GM21390 (cell line): ENCODE data around the gene RNASE9.
"Not testable (repeated sequence)": the region's sequence is repeated elsewhere in the genome, so short reads cannot be mapped to it uniquely, and the experiment has no call there.

Source experiments
- ATAC-seq: cut with Tn5 transposase; IDR thresholded peaks from one replicate; pipeline ENCODE4 v1.9.1; 2021; ENCODE audit not compliant: unreplicated experiment

Gene RNASE9

DNA sequence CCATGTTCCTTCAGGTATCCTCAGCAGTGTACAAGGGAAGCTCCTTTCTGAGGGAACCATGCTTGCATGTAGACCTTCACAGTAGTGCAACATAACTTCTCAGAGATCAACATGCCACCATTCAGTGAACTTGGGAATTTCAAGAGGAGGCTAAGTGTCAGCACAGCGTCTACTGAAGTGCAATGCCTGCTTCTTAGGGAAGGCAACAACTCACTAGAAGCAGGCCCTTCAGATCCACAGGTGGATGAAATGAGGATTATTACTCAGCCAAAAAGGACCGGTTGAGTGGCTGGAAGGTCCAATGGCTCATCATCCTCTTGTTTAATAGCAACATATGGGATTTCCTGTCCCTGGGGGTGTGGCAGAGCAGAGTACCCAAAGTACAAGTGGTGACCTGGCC lies 36.8 kb downstream of the RNASE9 start:
- no peak for ATAC-seq

DNA sequence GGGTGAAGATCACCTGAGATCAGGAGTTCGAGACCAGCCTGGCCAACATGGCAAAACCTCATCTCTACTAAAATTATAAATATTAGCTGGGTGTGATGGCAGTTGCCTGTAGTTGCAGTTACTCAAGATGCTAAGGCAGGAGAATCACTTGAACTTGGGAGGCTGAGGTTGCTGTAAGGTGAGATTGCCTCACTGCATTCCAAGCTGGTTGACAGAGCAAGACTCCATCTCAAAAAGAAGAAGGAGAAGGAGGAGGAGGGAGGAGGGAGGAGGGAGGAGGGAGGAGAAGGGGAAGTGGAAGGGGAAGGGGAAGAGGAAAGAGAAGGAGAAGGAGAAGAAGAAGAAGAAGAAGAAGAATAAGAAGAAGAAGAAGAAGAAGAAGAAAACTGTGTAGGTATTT lies 38.5 kb downstream of the RNASE9 start:
- ATAC-seq: no peak

DNA sequence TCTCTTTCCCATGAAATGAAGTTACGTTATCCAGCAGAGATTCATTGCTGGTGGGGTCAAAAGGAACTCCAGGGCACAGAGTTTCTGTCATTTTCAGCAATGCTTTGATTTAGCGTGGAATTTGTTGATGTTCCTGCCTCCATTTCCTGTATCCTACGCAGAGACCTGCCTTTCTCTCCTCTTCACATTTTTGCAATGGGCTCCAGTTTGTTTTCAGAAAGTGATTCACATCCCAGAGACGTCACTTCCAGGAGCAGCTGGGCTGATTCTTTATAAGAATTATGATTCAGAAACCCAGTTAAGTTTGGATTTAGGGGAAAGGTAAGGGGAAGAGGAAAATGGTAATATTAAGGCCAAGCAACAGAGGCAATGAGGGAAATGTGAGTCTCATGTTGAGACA lies 43.9 kb downstream of the RNASE9 start:
- no peak for ATAC-seq

DNA sequence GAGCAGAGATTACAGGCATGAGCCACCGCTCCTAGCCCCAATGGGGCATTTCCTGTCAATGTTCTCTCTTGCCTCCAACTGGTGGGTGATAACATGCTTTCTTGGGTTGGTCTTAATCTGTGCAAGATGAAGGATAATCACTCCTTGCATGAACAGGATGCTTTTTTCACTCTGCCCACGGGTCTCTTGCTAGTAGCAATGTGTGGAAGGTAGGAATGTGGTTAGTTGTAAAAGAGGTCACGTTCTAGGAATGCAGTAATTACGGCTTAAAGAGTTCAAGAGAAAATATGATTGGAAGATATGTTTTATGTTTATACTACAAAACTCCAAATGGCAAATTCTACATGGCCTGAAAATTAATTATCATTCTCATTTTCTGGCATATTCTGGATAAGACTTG lies 45.0 kb downstream of the RNASE9 start:
- no peak for ATAC-seq

DNA sequence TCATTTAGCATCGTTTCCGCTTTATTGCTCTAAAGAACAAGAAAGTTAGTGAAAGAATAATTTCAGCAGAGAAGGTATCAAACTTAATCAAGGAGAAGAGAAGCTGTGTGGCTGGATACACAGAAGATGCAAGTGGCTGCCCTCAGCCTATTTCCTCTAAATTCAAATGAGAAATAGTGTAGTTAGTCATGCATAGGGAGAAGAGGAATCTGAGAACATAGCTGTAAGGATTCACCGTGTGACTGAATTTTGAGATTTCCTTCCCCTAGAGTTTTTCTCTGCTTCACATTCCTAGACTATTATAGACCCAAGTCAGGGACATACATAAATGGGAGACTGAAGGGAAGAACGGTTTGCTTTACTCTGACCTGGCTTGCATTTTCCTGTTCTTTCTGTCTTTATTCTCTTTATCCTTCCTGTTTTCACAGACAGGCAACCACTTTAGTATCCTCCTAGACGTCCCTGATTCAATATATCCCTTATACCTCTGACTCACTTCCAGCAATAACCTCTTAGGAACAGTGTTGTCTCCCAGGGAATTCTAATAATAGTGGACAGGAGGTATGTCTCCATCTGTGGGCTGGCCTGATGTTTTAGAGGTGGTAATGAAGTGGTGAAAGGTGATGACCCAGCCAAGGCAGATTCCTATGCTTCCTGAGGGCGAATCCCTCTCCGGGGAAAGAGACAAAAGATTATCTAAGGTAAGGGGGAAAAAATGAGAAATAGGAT lies 48.5 kb downstream of the RNASE9 start:
- no peak for ATAC-seq

DNA sequence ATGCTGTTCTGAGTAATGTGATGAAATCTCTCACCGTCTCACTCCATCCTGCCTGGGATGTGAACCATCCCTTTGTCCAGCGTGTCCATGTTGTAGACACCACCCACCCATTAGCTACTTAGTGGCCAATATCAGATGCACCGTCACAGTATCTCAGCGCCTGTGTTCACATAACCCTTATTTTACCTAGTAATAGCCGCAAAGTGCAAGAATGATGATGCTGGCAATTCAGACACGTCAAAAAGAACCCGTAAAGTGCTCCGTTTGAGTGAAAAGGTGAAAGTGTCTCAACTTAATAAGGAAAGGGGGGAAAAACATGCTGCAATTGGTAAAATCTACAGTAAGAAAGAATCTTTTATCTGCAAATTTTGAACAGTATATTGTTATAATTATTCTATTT lies 52.5 kb downstream of the RNASE9 start:
- no peak for ATAC-seq

- not testable (repeated sequence) for ATAC-seq
Observed at GRCh38 chr14:20507537-20507936, 53.3 kb downstream of the RNASE9 start.

DNA sequence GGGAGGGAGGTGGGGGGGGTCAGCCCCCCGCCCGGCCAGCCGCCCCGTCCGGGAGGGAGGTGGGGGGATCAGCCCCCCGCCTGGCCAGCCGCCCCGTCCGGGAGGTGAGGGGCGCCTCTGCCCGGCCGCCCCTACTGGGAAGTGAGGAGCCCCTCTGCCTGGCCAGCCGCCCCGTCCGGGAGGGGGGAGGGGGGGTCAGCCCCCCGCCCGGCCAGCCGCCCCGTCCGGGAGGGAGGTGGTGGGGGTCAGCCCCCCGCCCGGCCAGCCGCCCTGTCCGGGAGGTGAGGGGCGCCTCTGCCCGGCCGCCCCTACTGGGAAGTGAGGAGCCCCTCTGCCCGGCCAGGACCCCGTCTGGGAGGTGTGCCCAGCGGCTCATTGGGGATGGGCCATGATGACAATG lies 54.1 kb downstream of the RNASE9 start:
- ATAC-seq: not testable (repeated sequence)

DNA sequence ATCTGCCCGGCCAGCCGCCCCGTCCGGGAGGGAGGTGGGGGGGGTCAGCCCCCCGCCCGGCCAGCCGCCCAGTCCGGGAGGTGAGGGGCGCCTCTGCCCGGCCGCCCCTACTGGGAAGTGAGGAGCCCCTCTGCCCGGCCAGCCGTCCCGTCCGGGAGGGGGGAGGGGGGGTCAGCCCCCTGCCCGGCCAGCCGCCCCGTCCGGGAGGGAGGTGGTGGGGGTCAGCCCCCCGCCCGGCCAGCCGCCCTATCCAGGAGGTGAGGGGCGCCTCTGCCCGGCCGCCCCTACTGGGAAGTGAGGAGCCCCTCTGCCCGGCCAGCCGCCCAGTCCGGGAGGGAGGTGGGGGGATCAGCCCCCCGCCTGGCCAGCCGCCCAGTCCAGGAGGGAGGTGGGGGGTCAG lies 54.6 kb downstream of the RNASE9 start:
- not testable (repeated sequence) for ATAC-seq
